Hepatocyte (in vitro differentiated cells): Measurements from ENCODE around the gene ERBB4.

Source experiments
- EZH2 ChIP-seq: fragments of 200-600 bp; sonication (generic); IDR thresholded peaks from 2 replicates; pipeline ENCODE4 v1.6.1; 2016; ENCODE audit warnings: antibody characterized with exemption, mild to moderate bottlenecking, borderline replicate concordance
- EZH2phosphoT487 ChIP-seq: fragments of 200-600 bp; sonication (generic); IDR thresholded peaks from one replicate; pipeline ENCODE4 v1.6.1; 2018; ENCODE audit warnings: antibody characterized with exemption, mild to moderate bottlenecking, low read depth, moderate library complexity; ENCODE audit not compliant: unreplicated experiment, severe bottlenecking
- TF ChIP-seq, protein P1 (sequence below): fragments of 200-600 bp; sonication (generic); IDR thresholded peaks from 2 replicates; pipeline ENCODE4 v1.5.1; 2016; ENCODE audit warnings: antibody characterized with exemption, mild to moderate bottlenecking; ENCODE audit not compliant: poor library complexity

DNA sequence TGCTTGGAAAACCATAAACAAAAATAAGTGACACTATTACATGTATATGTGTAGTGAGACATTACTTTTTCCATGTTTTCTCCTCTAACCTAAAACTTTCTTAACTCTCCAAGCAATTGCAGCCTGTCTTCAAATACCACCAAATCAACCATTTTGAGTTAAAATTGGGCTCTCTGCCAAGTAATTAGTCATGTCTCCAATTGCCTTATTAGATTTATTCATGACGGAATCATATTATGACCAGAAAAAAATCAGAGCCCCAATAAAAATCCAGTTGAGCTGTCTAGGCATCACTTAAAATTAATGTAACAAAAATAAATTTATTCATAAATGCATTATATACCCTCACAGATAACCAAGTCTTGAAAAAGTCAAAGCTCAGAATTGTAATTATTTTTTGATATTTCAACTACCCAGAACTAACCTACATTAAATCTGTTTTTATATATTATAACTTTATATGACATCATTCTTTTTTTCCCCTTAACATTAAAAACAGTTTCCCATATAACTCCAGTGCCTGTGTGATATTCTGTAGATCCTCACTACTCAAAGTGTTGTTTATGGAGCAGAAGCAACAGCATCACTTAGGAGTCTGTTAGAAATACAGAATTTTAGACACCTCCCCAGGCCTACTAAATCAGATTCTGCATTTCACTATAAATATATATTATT, 157.0 kb downstream of the ERBB4 start:
- TF ChIP-seq, protein P1, sequence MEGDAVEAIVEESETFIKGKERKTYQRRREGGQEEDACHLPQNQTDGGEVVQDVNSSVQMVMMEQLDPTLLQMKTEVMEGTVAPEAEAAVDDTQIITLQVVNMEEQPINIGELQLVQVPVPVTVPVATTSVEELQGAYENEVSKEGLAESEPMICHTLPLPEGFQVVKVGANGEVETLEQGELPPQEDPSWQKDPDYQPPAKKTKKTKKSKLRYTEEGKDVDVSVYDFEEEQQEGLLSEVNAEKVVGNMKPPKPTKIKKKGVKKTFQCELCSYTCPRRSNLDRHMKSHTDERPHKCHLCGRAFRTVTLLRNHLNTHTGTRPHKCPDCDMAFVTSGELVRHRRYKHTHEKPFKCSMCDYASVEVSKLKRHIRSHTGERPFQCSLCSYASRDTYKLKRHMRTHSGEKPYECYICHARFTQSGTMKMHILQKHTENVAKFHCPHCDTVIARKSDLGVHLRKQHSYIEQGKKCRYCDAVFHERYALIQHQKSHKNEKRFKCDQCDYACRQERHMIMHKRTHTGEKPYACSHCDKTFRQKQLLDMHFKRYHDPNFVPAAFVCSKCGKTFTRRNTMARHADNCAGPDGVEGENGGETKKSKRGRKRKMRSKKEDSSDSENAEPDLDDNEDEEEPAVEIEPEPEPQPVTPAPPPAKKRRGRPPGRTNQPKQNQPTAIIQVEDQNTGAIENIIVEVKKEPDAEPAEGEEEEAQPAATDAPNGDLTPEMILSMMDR: no peak
- no peak for TF ChIP-seq EZH2
- TF ChIP-seq EZH2phosphoT487: no peak
